Eye (tissue), 1 donor: Measurements from ENCODE around the gene TERT.
"Not testable (repeated sequence)": the region's sequence is repeated elsewhere in the genome, so short reads cannot be mapped to it uniquely, and the experiment has no call there.

Experiments
- DNase-seq: peaks from one replicate; pipeline ENCODE4 v3.0.0-alpha.2; 2015

The TERT gene

GRCh38 chr5:1294835-1295649, at the start of gene TERT:
Gene TERT, minus strand, starts transcription at chr5:1295068. Its CDS starts 79 bp downstream, at chr5:1294989.
- DNase-seq = peak; percentile 53

GRCh38 chr5:1343931-1344901, 49.3 kb upstream of the TERT start:
- peak; percentile 9 for DNase-seq

GRCh38 chr5:1343315-1343751, 48.5 kb upstream of the TERT start:
- DNase-seq = no peak

DNA sequence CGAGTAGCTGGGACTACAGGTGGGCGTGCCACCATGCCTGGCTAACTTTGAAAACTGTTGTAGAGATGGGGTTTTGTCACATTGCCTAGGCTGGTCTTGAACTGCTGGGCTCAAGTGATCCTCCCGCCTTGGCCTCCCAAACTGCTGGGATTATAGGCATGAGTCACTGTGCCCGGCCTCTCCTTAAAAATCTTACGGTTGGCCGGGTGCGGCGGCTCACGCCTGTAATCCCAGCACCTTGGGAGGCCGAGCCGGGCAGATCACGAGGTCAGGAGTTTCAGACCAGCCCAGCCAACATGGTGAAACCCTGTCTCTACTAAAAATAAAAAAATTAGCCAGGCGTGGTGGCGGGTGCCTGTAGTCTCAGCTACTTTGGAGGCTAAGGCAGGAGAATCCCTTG, 47.8 kb upstream of the TERT start:
- DNase-seq = not testable (repeated sequence)

GRCh38 chr5:1342268-1342667, 47.4 kb upstream of the TERT start:
- no peak for DNase-seq

DNA sequence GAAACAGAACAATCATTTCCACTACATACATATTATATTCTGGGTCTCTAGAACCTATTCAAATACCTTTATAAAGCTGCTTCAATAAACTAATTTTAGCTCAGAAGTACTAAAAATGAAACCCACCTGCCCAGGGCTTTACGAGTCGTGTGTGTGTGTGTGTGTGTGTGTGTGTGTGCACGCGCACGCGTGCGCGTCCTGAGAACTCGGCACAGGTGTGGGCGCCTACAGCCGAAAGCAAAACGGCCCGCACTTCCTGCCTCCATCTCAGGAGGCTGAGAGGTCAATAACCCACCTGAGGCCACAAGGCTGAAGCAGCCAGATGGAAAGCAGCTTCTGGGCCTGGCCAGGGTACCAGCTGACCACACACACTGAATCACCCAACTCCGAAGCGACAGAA, 47.0 kb upstream of the TERT start:
- no peak for DNase-seq

- DNase-seq = not testable (repeated sequence)
These were observed 44.9 kb upstream of the TERT start for GRCh38 chr5:1339818-1340210.

DNA sequence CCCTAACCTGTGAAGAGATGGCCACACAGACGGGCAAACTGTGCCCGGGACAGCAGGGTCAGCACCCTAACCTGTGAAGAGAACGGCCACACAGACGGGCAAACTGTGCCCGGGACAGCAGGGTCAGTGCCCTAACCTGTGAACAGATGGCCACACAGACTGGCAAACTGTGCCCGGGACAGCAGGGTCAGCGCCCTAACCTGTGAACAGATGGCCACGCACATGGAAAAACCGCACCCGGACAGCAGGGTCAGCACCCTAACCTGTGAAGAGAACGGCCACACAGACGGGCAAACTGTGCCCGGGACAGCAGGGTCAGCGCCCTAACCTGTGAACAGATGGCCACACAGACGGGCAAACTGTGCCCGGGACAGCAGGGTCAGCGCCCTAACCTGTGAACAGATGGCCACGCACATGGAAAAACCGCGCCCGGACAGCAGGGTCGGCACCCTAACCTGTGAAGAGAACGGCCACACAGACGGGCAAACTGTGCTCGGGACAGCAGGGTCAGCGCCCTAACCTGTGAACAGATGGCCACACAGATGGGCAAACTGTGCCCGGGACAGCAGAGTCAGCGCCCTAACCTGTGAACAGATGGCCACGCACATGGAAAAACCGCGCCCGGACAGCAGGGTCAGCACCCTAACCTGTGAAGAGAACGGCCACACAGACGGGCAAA, 44.4 kb upstream of the TERT start:
- DNase-seq = not testable (repeated sequence)

DNA sequence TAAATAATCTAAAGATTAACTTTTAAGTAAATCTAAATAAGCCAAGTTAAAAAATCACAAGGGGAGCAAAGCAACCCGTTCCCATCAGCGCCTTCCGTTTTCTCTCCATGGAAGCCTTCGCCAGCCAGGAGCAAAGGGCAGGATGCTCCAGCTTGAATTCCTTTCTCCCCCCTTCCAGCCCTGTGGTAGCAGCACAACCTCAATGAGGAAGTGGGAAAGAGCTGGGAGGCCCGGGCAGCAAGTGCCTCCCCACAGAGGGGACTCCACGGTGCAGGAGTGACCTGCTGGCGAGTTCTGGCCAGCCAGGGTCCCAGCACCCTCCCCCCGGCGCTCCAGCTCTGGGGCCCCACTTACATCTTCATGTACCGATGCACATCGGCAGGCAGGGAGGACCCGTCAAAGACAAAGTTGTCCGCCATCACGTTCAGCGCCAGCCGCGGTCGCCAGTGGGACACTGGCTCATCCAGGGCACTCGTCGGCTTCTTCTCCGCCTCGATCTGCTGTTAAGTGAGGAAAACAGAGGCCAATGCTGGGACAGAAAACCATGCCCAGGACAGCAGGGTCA, 43.7 kb upstream of the TERT start:
- no peak for DNase-seq

- DNase-seq = no peak
These were observed 43.3 kb upstream of the TERT start for GRCh38 chr5:1338196-1338490.

DNA sequence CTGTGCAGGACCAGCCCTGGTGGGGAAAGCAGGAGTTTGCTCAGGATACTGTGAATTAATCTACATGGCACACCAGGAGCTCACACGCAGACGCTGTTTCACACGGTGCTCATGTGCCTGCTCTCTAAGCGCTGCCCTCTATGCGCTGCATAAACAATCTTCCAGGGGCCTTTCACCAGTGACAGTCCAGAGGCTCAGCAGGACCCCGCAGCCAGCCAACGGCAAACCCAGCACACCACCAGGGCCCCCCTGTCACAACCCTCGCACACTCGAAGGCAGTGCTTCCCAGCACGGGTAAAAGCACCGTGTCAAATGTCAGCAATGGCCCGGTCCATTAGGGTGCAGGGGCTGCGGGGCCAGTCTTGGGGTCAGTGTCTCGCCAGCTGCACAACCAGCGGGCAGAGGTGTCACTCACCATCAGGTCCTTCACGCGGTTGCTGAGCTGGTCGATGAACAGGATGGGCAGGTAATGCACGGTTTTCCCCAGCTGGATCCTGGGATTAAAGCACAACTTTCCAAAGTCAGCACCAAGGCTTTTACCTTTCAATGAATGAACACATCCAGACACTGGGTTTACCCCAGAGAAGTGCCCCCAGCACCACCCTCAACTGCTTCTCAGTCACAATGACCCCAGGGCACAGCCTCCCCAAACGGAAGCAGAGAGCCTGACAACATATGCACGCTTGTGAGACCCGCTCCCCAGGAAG, 42.8 kb upstream of the TERT start:
- DNase-seq = no peak

GRCh38 chr5:1336749-1337488, 42.1 kb upstream of the TERT start:
- DNase-seq = no peak

- DNase-seq = no peak
These were observed 41.3 kb upstream of the TERT start for GRCh38 chr5:1336106-1336561.

- no peak for DNase-seq
These were observed 40.8 kb upstream of the TERT start for GRCh38 chr5:1335540-1336095.

GRCh38 chr5:1334831-1335539, 40.1 kb upstream of the TERT start:
- DNase-seq = no peak

DNA sequence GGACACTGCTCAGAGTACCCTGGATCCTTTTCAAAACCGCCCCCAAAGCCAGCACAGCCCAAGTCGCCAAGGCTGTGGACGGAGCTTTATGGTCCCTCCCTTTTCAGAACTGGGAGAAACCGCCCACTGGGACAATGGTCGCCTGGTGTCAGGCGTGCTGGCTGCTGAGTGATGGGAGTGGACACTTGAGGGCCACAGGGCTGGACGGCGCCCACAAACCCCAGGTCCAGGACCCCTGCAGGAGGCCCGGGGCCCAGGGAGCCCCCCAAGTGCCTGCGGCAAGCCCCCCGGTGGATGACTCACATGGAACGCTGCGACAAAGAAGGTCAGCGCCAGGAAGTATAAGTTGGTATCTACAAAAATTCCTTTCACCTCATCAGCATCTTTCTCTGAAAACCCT, 39.1 kb upstream of the TERT start:
- DNase-seq = no peak

DNA sequence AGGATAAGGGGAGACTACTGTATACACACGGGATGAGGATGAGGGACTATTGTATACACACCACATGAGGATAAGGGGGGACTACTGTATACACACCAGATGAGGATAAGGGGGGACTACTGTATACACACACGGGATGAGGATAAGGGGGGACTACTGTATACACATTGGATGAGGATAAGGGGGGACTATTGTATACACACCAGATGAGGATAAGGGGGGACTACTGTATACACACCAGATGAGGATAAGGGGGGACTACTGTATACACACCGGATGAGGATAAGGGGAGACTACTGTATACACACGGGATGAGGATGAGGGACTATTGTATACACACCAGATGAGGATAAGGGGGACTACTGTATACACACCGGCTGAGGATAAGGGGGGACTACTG, 38.4 kb upstream of the TERT start:
- DNase-seq = not testable (repeated sequence)

- DNase-seq = no peak
These were observed 37.7 kb upstream of the TERT start for GRCh38 chr5:1332461-1333001.

DNA sequence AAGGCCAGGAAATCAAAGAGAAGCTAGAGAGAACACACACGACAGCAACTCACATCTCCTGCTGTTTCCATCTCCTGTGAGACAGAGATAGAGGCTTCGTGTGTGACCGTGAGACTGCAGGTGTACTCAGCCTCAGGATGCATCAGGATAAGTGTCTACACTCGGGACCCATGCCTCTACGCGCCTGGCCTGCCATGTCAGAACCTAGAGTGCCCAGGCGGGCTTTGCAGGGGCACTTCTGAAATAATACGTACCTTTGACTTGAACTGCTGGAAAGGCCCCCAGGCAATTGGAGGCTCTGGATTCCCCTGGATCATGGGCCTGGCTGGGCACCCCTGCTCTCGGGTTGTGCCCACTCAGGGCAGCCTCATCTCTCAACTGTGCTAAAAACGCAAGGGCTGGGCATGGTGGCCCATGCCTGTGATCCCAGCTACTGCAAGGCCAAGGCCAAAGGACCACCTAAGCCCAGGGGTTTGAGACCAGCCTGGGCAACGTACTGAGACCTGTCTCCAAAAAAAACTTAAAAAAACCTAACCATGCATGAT, 37.1 kb upstream of the TERT start:
- no peak for DNase-seq
